ENCODE measurements around the gene GPR108. TPM values are rescaled to one million over a fixed set of nuclear protein-coding genes. Genes with fewer than 3 reads are reported as not detected.

GPR108 gene
- polyA plus RNA-seq, 1 donor (not counting 4 experiments of a cell fraction or from before 2014, with no cell fraction given) = 57.7 TPM

DNA sequence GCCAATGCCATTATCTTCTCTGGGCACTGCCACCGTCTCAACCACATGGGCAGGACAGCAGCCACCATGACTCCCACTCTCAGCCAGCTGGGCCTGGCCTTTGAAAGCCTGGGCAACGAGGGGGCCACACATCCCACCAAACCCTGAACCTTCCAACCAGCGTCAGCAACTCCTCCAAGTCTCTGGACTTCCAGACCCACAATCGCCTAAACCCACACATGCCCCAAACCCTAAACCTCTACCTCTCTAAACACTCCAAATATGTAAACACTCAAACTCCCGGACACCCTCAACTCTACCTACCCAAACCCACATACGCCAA is 17.9 kb downstream of the GPR108 start:
- H3K4me2 ChIP-seq (ENCODE audit: control insufficient read depth, extremely low read depth, insufficient read depth, low read depth, low read length) = no peak overlapping the region
- dilution Hi-C loops (cut with MboI; ENCODE audit: extremely low pct_ligation_motif_present, low sequenced_read_pairs) = no loop called here
- TF ChIP-seq EZH2 (IDR thresholded peaks at IDR 0.05; ENCODE audit: low read length) (no peak), CTCF (optimal IDR thresholded peaks at IDR 0.05 in 1 of 3, IDR thresholded peaks at IDR 0.05 in 1 of 3, conservative IDR thresholded peaks at IDR 0.05 in 1 of 3; ENCODE audit: extremely low read depth in 1 of 3, insufficient read depth in 2 of 3, low read length in 3 of 3) (no peak)
- no peaks in the 10 kb centered on the region for H3K36me3 ChIP-seq (ENCODE audit: control insufficient read depth in 2 of 2, extremely low read depth in 1 of 2, insufficient read depth in 2 of 2, low read length in 2 of 2)
- no peaks in the 10 kb centered on the region for H3K27me3 ChIP-seq (ENCODE audit: control insufficient read depth, extremely low read depth, insufficient read depth, low read length)
- no peaks in the 10 kb centered on the region for H3K9me1 ChIP-seq (ENCODE audit: control insufficient read depth, extremely low read depth, insufficient read depth, low read length)
- H3K79me2 ChIP-seq (ENCODE audit: control insufficient read depth, insufficient read depth, low read length) = no peaks in the 10 kb centered on the region
- no peak overlapping the region for H2AFZ ChIP-seq (ENCODE audit: control insufficient read depth, low read length)
- no peaks in the 10 kb centered on the region for H4K20me1 ChIP-seq (ENCODE audit: control insufficient read depth, extremely low read depth, insufficient read depth, low read length)
- no peak overlapping the region for H3K27ac ChIP-seq (ENCODE audit: control insufficient read depth, insufficient read depth, low read length)
- no peak for DNase-seq (ENCODE audit: low read depth, low spot score)
- H3K4me1 ChIP-seq (ENCODE audit: control insufficient read depth, extremely low read depth, insufficient read depth, low read length) = peaks cover 14% of the 10 kb centered on the region
- H3K9ac ChIP-seq (ENCODE audit: control insufficient read depth, extremely low read depth, insufficient read depth, low read length) = no peak overlapping the region
- FAIRE-seq = no peak
- no peaks in the 10 kb centered on the region for H3K9me3 ChIP-seq (ENCODE audit: control insufficient read depth, low read depth, low read length)
- H3K4me3 ChIP-seq (ENCODE audit: control insufficient read depth in 2 of 3, extremely low read depth in 1 of 3, insufficient read depth in 2 of 3, low read depth in 1 of 3, low read length in 3 of 3) = no peak overlapping the region

GRCh38 chr19:6718741-6719539 is 18.4 kb downstream of the GPR108 start:
- Histone ChIP-seq H3K4me3 (ENCODE audit: control insufficient read depth in 2 of 3, extremely low read depth in 1 of 3, insufficient read depth in 2 of 3, low read depth in 1 of 3, low read length in 3 of 3) (no peak overlapping the region), H3K9ac (ENCODE audit: control insufficient read depth, extremely low read depth, insufficient read depth, low read length) (no peak overlapping the region), H3K79me2 (ENCODE audit: control insufficient read depth, insufficient read depth, low read length) (no peaks in the 10 kb centered on the region), H3K27me3 (ENCODE audit: control insufficient read depth, extremely low read depth, insufficient read depth, low read length) (no peaks in the 10 kb centered on the region), H3K4me2 (ENCODE audit: control insufficient read depth, extremely low read depth, insufficient read depth, low read depth, low read length) (no peak overlapping the region), H3K36me3 (ENCODE audit: control insufficient read depth in 2 of 2, extremely low read depth in 1 of 2, insufficient read depth in 2 of 2, low read length in 2 of 2) (no peaks in the 10 kb centered on the region), H2AFZ (ENCODE audit: control insufficient read depth, low read length) (no peak overlapping the region), H3K9me1 (ENCODE audit: control insufficient read depth, extremely low read depth, insufficient read depth, low read length) (no peaks in the 10 kb centered on the region), H4K20me1 (ENCODE audit: control insufficient read depth, extremely low read depth, insufficient read depth, low read length) (no peaks in the 10 kb centered on the region), H3K9me3 (ENCODE audit: control insufficient read depth, low read depth, low read length) (no peaks in the 10 kb centered on the region), H3K4me1 (ENCODE audit: control insufficient read depth, extremely low read depth, insufficient read depth, low read length) (peaks cover 14% of the 10 kb centered on the region), H3K27ac (ENCODE audit: control insufficient read depth, insufficient read depth, low read length) (no peak overlapping the region)
- dilution Hi-C loops (cut with MboI; ENCODE audit: extremely low pct_ligation_motif_present, low sequenced_read_pairs) = no loop called here
- no peak for TF ChIP-seq EZH2 (IDR thresholded peaks at IDR 0.05; ENCODE audit: low read length)
- no peak for TF ChIP-seq CTCF (optimal IDR thresholded peaks at IDR 0.05 in 1 of 3, IDR thresholded peaks at IDR 0.05 in 1 of 3, conservative IDR thresholded peaks at IDR 0.05 in 1 of 3; ENCODE audit: extremely low read depth in 1 of 3, insufficient read depth in 2 of 3, low read length in 3 of 3)
- DNase-seq (ENCODE audit: low read depth, low spot score) = no peak
- no peak for FAIRE-seq

Data from keratinocyte (primary cell).